Spinal cord (tissue), 10 donors: Measurements from ENCODE around the gene TLR4. TPM values are rescaled to one million over a fixed set of nuclear protein-coding genes. Genes with fewer than 3 reads are reported as not detected.

Experiments used
- DNase-seq, 6 donors: peaks; one replicate each; pipeline versions ENCODE4 v3.0.0 to v3.0.0-alpha.2; 2013 to 2015; ENCODE audit warnings: low spot score in 6 of 6, low read depth in 4 of 6
- H3K27ac ChIP-seq: one replicate; pipeline ENCODE4 v1.5.1; 2013; ENCODE audit warnings: low read depth, low read length, control low read depth
- H3K27me3 ChIP-seq: one replicate; pipeline ENCODE4 v1.6.1; 2013; ENCODE audit warnings: low read length; ENCODE audit not compliant: control insufficient read depth, insufficient read depth
- H3K36me3 ChIP-seq: one replicate; pipeline ENCODE4 v1.6.1; 2013; ENCODE audit warnings: low read length; ENCODE audit not compliant: control insufficient read depth, insufficient read depth
- H3K4me1 ChIP-seq: one replicate; pipeline ENCODE4 v1.6.1; 2013; ENCODE audit warnings: low read length; ENCODE audit not compliant: control insufficient read depth, insufficient read depth
- H3K4me3 ChIP-seq: one replicate; pipeline ENCODE4 v1.5.1; 2013; ENCODE audit warnings: low read depth, low read length, control low read depth
- H3K9me3 ChIP-seq: one replicate; pipeline ENCODE4 v1.6.1; 2013; ENCODE audit warnings: low read length; ENCODE audit not compliant: control insufficient read depth, insufficient read depth
- WGBS: methylation state at CpG from one replicate; pipeline ENCODE4 v1.1.5; 2013; ENCODE audit warnings: missing lambda C conversion rate; ENCODE audit not compliant: insufficient coverage; 5-methylcytosine and 5-hydroxymethylcytosine counted together
- polyA plus RNA-seq, 2 donors: library from polyadenylated mRNA; unstranded; fragments of 120-200 nt; gene quantifications; one replicate each; pipeline ENCODE4 v1.2.1, GENCODE V29; 2013; ENCODE audit not compliant: insufficient read length in 2 of 2
- small RNA-seq: library from RNA; depleted of rRNA; stranded (forward); fragments of <200 nt; gene quantifications from one replicate; pipeline ENCODE3, GENCODE V24; 2014; ENCODE audit warnings: low replicate concordance
- total RNA-seq, 2 donors: library from RNA; depleted of rRNA in 1 of 2; stranded (reverse); fragments of 120-200 nt in 1 of 2; fragments of >200 nt in 1 of 2; gene quantifications; one replicate each; pipeline versions ENCODE4 v1.2.3 to v1.2.4, GENCODE V29; 2013 to 2014
- donor health status: healthy.

The TLR4 gene
- total and polyA plus RNA-seq, 4 donors: 7.1 to 35.2 (median 22.7) TPM

DNA sequence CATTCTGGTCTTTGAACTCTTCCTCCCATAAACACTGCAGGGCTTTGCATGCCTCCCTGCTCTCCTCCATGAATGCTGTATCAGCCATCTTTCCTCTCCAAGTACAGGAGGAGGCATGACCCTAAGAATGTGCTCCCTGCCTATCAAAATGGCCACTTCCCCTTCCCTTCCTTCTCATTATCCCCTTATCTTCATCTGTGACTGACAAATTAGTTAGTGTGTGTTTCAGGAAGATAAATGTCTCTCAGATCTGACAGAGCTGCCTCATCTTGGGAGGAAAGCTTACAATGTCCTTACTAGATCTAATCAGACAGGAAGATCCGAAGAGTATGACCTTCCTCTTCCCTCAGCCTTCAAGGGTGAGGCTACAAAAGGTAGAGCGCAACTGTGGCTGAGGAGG lies 46.2 kb downstream of the TLR4 start:
- no peaks in the 10 kb centered on the region for H3K9me3 ChIP-seq
- no peaks in the 10 kb centered on the region for H3K4me1 ChIP-seq
- no peaks in the 10 kb centered on the region for H3K27me3 ChIP-seq
- DNase-seq: no peak
- no peak overlapping the region for H3K4me3 ChIP-seq
- no CpG with 5 or more reads among the region's 2 CpGs for WGBS
- H3K27ac ChIP-seq: no peak overlapping the region
- H3K36me3 ChIP-seq: no peaks in the 10 kb centered on the region

DNA sequence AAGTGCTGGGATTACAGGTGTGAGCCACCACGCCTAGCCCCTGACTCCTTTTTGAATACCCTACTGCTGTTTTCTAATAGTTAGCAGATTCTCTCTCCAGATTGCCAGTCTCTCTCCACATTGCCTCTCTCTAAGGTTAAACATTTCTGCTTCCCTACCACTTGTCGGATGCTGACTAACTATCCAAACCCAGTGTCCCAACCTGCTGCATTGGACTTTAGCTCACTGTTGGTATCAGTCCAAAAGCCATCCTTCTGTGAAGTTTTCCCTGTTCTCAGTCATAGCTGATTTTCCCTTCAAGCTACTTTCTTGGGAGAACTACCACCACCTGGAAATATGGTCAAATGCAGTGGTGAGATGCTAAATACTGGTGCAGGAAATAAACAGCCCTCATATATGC lies 48.7 kb downstream of the TLR4 start:
- Histone ChIP-seq H3K27me3 (no peaks in the 10 kb centered on the region), H3K36me3 (no peaks in the 10 kb centered on the region), H3K9me3 (no peaks in the 10 kb centered on the region), H3K27ac (no peak overlapping the region), H3K4me1 (no peaks in the 10 kb centered on the region), H3K4me3 (no peak overlapping the region)
- WGBS: 91% methylated on average over 2 of the region's 2 CpGs
- DNase-seq: no peak

GRCh38 chr9:117757561-117758190 lies 53.5 kb downstream of the TLR4 start:
- WGBS: 72% methylated on average over 4 of the region's 5 CpGs
- Histone ChIP-seq H3K4me3 (no peak overlapping the region), H3K27me3 (no peaks in the 10 kb centered on the region), H3K36me3 (no peaks in the 10 kb centered on the region), H3K4me1 (no peaks in the 10 kb centered on the region), H3K27ac (no peak overlapping the region), H3K9me3 (no peaks in the 10 kb centered on the region)
- DNase-seq: peak in 1 of 6 donors; percentile 82

- Histone ChIP-seq H3K36me3 (no peaks in the 10 kb centered on the region), H3K4me1 (no peaks in the 10 kb centered on the region), H3K9me3 (no peaks in the 10 kb centered on the region), H3K27ac (no peak overlapping the region), H3K27me3 (no peaks in the 10 kb centered on the region), H3K4me3 (no peak overlapping the region)
- DNase-seq: no peak
- 83% methylated on average over 4 of the region's 4 CpGs for WGBS
Measured at GRCh38 chr9:117763314-117763713, 59.1 kb downstream of the TLR4 start.

GRCh38 chr9:117768750-117769395 lies 64.7 kb downstream of the TLR4 start:
- no peaks in the 10 kb centered on the region for H3K4me1 ChIP-seq
- no peak overlapping the region for H3K27ac ChIP-seq
- H3K4me3 ChIP-seq: no peak overlapping the region
- H3K9me3 ChIP-seq: no peaks in the 10 kb centered on the region
- no CpG with 5 or more reads among the region's 4 CpGs for WGBS
- DNase-seq: peak in 2 of 6 donors; percentile 28 to 60
- no peaks in the 10 kb centered on the region for H3K36me3 ChIP-seq
- no peaks in the 10 kb centered on the region for H3K27me3 ChIP-seq

GRCh38 chr9:117771136-117771535 lies 66.9 kb downstream of the TLR4 start:
- Histone ChIP-seq H3K9me3 (no peaks in the 10 kb centered on the region), H3K4me3 (no peak overlapping the region), H3K27ac (no peak overlapping the region), H3K27me3 (peaks cover 2% of the 10 kb centered on the region), H3K4me1 (no peaks in the 10 kb centered on the region), H3K36me3 (no peaks in the 10 kb centered on the region)
- WGBS: 67% methylated on average over 2 of the region's 4 CpGs
- DNase-seq: peak in 1 of 6 donors; percentile 59

- 53% methylated on average over 3 of the region's 3 CpGs for WGBS
- no peaks in the 10 kb centered on the region for H3K9me3 ChIP-seq
- no peak for DNase-seq
Measured at GRCh38 chr9:117772960-117773359, 68.8 kb downstream of the TLR4 start.

More at GRCh38 chr9:117772960-117773359, 68.8 kb downstream of the TLR4 start:
- Histone ChIP-seq H3K4me1 (no peaks in the 10 kb centered on the region), H3K27ac (no peak overlapping the region), H3K36me3 (no peaks in the 10 kb centered on the region), H3K27me3 (peaks cover 2% of the 10 kb centered on the region), H3K4me3 (no peak overlapping the region)

Small RNA genes within 50 kb of the gene (small RNA-seq; reads per million reads assigned to genes)
- not detected for gene RNU6-1082P
